Medulla oblongata (tissue), 1 donor: ENCODE results near the gene GRID1.
A peak's percentile ranks its signal among the peaks of the same experiment; 100 is the strongest.
"Not testable (repeated sequence)": the region's sequence is repeated elsewhere in the genome, so short reads cannot be mapped to it uniquely, and the experiment has no call there.

Source experiments
- DNase-seq: peaks from one replicate; pipeline ENCODE4 v3.0.0-alpha.2; 2015; ENCODE audit errors: extremely low spot score

GRID1 gene

DNA sequence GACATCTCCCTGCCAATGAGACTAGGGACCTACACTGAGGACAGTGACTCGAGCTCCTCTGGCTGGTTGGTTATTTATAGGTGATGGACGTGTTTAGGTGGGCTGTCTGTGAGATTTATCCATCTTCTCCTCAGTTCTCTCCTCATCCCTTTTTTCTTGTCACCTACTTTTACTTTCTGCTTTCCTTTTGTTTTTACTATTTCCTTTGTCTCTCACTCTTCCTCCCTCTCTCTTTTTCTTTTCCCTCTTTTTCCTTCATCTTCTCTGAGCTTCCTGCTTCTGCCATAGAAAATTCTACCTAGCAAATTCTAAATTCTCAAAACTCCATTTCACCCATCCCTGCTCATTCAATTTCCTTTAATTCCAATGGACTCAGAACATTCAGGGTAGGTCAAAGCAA, 478.0 kb downstream of the GRID1 start:
- DNase-seq = no peak

DNA sequence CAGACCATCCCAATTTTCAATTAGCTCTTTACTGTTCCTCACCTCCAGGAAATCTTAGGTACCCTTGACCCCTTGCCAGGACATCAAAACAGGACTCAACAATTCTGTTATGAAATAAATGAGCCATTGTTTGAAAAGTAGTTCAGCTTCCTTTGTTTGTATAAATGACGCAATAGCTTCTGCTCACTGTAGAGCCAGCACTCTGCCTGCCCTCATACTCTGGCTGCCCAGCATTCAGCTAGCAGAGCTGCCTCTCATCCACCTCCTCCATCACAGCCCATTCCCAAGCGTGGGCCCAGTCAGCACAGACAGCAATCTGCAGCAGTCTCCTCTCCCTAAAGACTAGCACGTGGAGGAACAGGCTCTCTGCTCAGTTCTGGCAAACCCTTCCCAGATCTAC, 478.6 kb downstream of the GRID1 start:
- DNase-seq = peak; percentile 7

DNA sequence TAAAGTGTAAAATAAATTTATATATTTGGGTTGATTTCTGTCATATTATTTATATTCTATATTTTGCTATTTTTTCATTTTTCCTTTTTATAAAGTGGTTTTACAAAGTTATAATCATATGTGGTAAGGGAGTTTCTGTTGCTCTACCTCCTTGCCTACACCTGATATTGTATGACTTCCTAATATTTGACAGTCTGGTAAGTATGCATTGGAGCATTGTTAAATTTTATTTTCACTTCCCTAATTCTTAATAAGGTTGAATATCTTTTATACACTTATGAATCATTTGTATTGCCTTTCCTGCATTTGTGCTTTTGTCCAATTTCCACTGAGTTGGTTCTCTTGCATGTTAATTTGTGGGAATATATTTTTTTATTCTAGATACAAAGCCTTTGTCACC, 492.4 kb downstream of the GRID1 start:
- DNase-seq = no peak

DNA sequence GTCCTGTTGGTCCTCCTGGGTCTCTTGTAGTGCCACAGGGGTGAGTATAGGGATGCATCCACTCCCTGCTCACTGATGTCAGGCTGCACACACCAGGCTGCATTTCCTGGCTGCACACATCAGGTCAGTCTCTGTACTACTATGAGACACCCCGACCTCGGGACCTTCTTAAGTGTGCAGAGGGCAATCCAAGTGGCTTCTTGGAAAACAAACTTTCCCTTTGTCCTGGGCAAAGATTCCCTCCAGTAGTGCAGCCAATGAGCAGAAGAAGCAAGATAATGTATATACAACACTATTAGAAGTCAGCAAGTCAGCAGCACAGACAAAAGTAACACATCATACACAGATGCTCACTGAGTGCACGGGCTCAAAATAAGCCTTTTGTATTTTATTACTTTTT, 493.5 kb downstream of the GRID1 start:
- no peak for DNase-seq

DNA sequence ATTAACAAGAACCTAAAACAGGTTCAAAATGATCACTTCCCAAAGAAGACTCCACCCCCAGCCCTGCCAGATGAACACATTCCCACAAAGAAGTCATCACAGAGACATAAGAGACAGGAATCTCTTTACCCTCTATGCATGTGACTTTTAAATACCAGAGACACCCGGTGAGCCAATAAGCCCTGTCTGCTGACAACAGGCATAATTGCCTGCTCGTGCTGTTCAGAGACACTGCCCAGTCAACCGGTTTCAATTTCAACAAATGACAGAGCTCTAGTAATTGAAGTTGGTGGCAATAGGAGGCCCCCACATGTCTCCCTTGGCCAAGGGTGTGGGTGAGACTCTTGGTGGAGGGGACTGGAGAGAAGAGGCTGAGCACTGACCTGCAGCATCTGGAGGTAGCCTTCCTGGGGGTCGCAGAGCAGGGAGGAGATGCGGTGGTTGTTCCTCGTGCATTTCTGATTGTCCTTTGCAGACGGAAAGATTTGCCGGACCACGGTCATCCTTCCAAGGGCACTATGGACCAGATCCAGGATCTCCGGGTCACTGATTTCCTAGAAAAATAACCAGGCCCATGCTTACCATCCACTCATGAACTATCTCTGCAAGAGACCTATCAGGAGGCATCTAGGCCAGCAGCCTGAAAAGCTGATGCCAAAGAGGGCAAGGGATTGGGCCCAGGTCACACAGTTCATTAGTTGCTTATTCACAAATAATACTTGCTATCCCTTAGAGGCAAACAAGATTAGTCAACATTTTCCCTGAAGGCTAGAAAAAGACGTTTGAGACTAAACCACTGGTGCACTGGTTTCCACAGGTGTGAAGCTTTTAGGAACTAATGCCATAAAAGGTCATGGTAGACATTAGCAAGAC, 497.7 kb downstream of the GRID1 start:
- no peak for DNase-seq

DNA sequence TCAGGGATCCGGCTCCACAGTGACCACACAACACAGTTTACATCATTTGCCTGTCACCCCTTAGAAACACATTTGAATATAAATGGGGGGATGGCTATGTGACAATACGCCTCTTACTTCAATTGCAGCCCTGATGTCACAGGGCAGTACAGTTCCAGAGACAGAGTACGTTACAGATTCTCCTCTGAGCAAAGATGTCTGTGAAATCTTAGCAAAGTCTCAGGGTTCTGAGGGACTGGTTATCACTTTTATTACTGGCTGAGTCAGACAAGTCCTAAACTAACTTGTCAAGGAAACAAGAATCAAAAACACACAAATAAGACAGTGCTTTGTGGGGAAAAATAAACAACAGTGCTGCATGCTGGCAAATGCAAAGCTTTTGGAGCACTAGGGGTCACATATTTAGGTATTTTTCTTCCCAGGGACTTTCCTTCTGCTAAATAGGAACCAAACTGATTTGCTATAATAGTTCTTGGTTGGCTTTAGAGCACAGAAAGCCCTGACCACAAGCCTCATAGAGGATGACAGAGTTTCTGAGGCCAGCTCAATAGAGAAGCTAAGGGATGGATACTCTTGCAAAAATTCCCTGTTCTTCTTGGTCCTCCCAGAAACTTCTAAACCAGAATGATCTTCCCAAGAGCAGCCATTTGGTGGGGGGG, 501.6 kb downstream of the GRID1 start:
- no peak for DNase-seq

DNA sequence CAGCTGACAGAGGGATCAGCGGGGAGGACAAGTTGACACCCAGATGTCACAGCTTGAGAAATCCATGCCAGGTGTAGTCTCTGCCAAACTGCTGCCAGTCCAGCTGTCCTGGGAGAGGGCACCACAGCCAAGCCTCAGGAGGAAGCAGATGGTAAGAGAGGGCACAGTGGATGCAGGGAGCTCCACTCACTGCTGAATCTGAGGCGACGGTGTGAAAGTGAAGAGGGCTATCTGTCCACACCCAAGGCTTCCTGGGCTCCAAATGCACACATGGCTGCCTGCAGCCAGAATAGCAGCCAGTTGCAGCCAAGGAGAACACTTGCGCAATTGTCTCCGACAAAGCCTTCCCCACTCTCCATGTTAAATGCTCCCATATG, 502.4 kb downstream of the GRID1 start:
- DNase-seq = no peak

DNA sequence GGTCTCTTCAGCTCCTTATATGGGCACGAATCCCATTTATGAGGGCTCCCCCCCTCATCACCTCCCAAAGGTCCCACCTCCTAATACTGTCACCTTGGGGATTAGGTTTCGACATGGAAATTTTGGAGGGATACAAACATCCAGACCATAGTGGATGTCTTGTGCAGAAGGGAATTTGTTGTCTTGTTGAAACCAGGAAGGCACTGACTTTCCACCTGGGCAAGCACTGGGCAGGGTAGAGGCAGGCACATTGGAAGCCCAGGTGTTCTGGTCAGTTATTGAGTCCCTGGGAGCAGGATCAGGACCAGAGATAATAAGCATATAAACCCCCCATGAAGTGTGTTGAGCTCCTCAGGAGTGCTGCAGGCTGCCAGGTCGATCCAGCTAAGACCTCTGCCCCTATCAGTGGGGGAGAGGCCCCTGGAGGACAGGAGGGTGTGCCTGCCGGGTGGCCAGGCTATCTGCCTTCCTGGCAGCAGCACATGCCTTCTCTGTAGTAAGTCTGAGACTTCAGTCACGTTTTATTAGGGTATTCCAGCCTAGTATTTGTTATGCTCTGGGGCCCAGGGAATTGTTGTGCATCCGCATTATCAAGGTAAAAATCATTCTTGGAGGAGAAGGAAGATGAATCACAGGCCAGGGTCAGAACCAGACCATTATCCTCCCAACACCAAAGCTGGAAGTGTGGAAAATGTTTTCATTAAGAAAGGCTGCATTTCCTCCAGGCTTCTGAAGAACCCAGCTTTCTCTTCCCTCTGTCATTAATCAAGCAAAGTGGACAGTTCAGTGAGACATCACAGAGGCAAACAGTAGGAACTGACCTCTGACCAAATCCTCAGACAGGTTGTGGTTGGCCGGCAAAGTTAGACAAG, 503.1 kb downstream of the GRID1 start:
- DNase-seq = no peak

DNA sequence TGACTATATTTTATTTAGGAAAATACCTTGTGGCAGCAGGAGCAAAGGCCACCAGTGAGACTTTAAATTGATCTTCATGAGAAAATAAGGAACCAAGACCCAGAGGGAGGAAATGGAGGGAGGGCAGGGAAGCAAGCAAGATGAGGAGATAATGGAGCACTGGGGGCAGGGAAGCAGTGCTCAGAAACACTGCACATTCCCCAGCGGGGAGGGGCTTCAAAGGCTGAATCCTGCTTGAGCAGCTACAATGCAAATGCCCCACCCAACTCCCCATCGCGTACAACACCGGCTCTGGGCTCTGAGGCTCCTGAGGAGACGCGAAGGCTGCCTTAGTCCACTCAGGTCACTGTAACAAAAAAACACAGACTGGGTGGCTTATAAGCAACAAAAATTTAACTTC, 503.8 kb downstream of the GRID1 start:
- DNase-seq = no peak

DNA sequence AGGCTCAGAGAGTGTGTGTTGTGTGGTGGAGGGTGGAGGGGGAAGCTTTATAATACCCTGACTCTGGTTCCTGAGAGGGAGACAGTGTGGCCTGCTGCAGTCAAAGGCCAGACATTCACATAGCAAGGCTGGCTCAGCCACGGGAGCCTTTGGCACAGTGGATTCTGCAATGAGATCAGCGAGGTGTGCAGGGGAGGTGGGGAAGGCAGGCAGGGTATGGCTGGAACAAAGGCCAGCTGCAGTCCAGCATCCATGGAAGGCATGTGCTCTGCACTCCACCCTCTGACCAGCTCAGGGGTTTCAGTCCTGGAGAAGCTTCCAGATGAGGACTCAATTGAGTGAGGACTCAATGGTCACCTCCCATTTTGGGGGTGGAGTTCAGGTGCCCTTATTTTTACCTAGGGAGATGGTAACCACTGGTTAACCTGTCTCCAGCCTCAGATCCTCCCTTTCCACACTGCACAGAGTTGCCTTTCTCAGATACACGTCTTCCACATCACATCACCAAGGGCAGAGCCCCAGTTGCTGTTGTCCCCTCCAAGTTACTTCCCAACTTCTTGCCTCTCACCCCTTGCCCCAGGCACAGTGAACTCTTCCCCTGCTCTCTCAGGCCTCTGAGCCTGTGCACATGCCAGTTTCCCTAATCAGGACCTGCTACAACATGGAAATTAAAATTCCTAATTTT, 504.9 kb downstream of the GRID1 start:
- no peak for DNase-seq

DNA sequence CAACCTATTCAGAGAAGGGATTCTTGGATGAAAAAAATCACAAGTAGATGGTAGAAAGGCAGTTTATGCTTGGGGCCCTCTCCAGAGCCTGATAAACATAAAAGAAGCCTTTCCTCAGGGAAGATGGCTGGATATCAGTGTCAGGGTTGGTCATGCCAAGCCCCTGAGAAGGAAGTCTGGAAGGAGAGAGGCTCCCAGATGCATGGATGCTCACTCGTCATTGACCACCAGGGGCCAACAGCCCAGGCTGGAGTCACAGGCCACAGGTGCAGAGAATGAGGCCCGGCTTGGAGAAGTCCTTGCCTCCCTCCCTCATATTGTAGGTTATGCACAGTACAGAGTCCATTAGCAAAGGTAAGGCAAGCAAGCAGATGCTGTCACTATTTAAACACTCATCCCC, 506.7 kb downstream of the GRID1 start:
- no peak for DNase-seq

DNA sequence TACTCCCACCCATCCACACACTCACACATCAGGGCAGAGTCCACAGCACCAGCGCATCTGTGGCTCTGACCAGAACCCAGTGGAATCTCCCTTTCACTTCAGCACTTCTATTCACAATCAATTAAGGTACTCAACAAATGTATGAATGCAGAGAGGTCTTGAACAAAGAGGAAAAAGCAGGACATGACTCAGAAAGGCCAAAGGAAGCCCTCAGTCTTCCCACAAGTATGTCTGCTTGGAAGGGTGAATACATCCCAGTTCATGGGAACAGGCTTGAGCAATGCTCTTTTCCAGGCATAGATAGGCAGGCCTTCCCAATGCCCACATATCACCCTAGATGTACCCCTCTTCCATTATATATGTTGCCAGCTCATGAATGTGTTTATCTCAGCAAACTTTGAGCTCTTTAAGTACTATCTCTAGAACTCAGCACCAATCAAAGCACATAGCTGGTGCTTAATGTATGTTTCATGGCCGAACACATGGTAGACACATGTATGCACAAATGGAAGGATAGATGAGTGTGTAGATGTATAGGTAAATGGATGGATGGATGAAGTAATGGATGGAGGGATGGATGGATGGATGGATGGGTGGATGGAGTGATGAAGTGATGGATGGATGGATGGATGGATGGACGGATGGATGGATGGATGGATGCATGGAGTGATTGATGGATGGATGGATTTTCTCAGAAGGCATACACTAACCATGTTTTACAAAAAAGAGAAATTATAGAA, 507.6 kb downstream of the GRID1 start:
- no peak for DNase-seq

DNA sequence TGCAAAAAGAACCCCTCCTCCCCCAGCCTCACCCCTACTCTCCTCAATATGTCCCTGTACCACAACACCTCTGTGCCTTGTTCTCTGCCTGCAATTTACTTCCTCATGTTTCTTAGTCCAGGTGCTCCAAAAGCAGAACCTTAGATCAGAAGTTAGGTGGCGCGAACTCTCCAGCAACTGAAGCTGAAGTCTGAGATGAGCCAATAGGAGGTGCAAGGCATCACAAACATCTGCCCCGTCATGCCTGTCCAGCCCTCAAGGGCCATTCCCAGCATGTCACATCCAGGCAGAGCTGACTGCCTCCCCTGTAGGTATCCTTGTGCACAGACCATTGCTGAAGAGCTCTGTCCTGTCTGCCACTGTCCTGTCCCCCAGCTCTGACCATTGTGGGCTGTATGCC, 508.8 kb downstream of the GRID1 start:
- DNase-seq = no peak

DNA sequence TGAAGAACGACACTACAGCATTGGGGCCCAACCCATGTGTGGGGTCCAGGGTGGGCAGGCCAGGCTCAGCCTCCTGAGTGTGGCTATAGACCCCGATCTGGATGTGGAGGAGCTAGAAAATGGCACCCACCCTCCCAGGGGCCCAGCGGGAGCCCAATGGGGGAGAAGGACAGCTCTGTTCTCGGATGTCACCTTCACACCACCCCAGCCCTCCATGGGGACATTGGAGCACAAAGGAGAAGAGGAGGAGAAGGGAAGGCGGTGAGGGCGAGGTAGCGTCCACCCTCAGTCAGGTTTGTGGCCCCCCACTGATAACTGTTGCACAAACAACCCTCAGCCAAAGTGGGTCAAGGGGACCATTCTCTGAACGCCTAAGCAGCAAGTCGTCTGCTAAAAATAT, 509.3 kb downstream of the GRID1 start:
- no peak for DNase-seq

DNA sequence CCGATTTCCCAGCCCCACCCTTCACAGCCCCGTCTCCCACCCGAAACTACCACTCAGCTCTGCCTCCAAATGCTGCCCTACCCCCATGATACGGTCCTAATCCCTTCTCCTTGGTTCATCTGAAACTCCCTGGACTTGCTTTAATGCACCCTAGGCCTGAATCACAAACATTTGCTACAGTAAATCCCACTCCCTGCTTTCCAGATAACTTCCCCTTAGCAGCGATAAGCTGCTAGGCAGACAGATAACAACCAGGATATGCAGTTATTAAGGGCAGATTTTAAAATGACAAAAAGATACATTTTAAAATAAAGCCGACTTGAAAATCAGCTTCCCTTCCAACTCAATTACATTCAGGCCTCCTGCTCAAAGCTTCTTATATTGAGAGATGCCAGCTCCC, 514.7 kb downstream of the GRID1 start:
- no peak for DNase-seq

DNA sequence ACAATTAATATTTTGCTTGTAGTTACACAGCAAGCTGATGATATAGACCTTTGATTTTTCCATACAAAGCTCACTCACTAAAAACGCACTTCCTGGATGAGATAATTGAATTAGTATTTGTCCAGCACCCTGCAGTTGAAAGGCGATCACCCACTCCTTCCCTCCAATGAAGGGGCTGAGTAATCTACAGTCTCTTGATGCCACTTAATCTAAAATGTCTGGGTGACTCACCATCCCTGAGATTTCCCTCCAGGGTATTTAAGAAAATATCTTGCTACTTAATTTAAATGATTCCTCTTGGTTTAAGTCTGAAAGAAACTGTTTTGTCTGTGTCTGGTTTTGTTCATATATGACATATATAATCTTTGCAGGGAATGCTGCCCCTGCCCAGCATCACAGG, 515.3 kb downstream of the GRID1 start:
- no peak for DNase-seq

DNA sequence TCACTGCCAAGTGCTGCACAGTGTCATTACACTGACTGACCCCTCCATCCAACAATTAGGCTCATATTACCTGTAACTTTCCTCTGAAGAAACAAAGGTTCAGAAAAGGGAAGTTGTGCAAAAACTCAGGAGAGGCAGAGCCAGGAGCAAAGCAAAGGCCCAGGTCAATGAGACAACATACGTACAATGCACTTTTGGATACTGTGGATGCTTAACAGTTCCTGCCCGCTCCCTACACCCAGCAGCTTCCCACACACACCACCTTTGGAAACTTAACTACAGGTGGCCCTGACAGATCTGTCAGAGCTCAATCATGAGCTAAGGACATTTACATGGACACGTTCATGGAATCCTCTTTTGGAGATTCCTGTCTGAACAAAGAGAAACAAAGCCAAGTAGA, 515.9 kb downstream of the GRID1 start:
- no peak for DNase-seq

DNA sequence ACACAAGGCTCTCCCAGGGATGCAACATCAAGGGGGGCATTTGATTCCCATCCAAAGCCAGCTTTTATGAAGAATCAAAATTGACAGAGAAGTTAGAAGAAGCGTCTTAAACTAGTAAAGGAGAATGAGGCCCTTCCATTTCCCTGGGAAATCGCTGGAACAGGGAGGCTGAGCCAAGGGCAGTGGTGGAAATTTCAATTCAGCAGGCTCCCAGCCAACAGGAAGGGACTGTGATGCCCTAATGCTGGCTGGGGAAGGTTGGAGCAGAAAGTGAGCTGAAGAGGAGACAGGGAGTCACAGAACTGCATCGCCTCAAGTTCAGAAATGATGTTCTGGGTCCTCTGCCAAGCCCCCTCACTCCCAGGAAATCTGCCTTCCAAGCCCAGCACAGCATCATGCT, 517.3 kb downstream of the GRID1 start:
- DNase-seq = peak; percentile 53

DNA sequence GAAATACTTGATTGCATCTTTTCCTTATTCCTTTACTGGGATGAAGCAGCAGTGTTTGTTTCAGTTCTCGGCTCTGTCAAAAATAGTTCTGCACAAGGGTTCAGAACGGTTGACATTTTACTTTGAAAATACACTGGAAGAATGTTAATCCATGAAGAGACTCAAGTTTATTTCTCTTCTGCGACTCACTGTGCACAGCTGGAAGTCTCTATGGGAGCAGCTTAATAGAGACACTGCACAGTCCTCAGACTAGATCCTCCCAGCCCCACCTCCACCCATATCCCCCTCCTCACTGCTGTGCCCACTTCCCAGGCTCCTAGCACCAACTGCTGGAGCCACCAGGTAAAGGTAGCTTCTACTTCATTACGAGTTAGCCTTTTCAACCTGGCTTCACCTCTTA, 517.8 kb downstream of the GRID1 start:
- no peak for DNase-seq

DNA sequence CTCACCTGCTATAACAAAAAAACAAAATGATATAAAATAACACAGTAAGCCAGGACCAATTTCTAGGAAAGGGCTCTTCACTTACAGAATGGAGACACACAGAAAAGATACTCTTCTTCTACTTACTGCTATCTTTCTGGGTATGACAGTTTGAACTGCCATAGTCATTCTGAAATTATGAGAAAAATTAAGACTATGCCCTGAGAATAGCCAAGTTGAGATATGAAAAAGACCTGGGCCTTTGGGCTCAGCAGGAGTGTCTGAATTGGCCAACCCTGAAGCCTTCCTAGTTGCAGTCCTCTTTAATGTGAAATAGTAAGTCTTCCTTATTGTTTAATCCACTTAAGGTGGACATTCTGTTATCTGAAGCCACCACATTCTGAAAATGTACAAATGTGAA, 519.5 kb downstream of the GRID1 start:
- no peak for DNase-seq

DNA sequence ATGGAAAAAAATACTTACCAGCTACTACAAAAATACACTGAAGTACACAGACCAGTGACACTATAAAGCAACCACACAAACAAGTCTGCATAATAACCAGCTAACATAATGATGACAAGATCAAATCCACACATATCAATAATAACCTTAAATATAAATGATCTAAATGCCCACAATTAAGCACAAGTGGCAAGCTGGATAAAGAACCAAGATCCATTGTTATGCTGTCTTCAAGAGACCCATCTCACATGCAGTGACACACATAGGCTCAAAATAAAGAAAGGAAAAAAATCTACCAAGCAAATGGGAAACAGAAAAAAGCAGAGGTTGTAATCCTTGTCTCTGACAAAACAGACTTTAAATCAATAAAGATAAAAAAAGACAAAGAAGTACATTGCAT, 527.9 kb downstream of the GRID1 start:
- not testable (repeated sequence) for DNase-seq
